Activated CD4-positive, CD25-positive, alpha-beta regulatory T cell treated with anti-CD3 and anti-CD28 coated beads, Interleukin-2, amount 50 U/mL, for 72 hours (primary cell): Measurements from ENCODE around the gene ANAPC1.
"Not testable (repeated sequence)": the region's sequence is repeated elsewhere in the genome, so short reads cannot be mapped to it uniquely, and the experiment has no call there.

ENCODE experiments used
- DNase-seq: peaks from one replicate; pipeline ENCODE4 v3.0.0; 2021

Gene ANAPC1

DNA sequence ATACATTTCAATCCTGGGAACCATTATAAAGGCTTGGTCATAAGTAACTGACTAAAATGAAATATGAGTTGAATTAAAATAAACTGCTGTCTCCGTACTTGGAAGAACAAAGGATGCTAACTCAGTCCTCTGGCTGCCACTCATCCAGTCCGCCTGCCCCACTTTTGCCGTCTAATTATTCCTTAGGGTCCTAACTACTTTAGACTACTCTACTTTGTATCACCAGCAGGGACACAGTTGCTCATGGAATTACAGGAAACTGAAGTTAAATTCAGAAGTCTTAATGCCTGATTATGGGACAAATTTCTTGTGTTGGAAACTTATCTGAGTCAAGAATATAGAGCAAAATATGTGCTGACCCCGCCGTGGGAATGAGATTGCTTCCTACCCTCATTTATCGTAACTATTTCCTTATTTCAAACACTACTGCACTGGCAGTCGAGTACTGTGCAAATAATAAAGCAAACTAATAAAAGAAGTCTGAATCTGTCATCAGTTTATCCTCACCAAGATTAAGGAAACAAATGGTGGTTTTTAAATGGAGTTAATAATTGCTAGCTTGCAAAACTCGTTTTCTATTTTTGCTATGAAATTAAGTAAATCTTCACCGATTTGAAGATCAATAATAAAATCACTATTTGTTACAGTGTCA lies 102.4 kb downstream of the ANAPC1 start:
- DNase-seq, result not testable (repeated sequence)

DNA sequence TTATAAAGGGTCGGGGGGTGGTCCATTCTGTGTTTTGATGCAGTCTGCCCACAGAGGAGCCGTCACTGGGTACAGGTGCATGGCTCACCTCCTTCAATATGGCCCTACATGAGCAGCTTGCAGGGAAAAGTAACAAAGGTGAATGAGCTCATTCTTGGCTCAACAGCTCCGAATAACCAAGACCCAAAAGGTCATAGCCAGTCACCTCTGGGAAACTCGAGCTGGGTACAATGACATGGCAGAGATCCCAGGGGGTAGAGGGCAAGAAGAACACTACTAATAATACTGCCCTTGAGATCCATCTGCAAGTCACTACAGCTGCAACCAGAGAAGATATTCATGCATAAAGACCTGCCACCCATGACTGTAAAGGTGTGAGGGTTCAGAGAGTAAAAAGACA lies 106.8 kb downstream of the ANAPC1 start:
- DNase-seq, result not testable (repeated sequence)

DNA sequence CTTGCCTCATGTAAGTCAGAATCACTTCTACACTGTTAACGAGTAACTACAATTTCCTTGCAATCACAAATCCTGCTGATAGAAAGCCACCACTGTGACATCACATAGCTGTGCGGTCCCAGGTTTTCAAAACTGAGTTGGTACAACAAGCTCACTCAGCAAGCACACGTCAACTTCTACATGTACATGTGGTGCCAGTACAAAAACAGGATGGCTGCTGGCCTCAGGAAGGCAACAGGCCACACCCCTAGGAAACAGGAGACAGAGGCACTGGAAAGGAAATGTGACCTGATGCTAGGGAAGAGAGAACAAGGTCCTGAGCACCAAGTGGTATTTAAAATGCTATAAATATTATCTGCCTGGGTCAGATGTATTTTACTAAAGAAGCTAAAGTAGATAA lies 107.7 kb downstream of the ANAPC1 start:
- not testable (repeated sequence) for DNase-seq

DNA sequence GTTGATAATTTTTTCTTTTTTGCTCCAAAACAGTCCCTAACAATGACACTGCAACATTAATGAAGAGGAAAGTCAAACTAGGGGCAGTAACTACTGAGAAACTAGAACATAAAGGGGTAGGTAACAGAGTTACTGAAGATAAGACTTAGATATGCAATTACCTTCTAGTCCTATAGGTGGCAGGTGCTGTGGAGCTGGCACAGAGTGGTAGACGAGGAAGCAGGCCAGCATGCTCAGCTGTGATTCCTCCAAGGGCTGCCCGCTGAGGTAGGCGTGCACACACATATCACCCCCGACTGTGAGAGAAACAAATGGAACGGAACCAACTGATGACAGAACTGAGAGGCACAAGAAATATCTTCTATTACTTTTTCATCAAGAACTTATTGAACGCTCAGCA lies 111.8 kb downstream of the ANAPC1 start:
- not testable (repeated sequence) for DNase-seq

DNA sequence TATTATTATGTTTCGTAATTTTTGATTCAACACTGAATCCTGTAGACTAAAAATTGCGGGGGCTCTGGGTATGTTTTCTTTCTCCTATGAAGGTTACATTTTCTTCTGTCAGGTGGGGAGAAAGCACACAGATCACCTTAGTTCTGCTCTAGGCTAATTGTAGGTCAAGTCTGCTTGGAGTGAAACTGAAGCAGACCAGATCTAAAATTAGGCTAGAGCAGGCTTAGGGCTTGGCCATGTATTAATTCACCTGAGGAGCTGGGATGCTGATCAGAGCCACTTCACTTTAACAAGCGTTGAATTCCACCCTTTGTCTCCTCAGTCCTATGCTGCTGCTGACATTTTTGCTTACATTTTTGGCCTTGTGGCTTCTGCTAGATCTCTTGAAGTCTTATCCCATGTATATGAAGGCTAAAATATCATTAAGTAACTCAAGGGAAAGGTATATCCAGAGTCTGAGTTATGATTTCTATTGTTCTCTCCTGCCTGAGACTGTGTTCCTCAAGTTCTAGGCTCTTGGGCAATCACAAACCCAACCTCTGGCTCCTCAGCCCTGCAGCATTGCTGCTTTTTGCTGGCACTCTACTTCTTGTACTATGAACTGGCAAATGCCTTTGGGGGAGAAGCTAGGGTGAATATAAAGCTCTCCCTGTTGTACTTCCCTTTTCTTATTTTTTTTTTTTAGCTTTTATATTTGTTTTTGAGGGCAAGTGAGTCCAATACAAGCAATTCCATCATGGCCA lies 112.9 kb downstream of the ANAPC1 start:
- DNase-seq, result not testable (repeated sequence)

DNA sequence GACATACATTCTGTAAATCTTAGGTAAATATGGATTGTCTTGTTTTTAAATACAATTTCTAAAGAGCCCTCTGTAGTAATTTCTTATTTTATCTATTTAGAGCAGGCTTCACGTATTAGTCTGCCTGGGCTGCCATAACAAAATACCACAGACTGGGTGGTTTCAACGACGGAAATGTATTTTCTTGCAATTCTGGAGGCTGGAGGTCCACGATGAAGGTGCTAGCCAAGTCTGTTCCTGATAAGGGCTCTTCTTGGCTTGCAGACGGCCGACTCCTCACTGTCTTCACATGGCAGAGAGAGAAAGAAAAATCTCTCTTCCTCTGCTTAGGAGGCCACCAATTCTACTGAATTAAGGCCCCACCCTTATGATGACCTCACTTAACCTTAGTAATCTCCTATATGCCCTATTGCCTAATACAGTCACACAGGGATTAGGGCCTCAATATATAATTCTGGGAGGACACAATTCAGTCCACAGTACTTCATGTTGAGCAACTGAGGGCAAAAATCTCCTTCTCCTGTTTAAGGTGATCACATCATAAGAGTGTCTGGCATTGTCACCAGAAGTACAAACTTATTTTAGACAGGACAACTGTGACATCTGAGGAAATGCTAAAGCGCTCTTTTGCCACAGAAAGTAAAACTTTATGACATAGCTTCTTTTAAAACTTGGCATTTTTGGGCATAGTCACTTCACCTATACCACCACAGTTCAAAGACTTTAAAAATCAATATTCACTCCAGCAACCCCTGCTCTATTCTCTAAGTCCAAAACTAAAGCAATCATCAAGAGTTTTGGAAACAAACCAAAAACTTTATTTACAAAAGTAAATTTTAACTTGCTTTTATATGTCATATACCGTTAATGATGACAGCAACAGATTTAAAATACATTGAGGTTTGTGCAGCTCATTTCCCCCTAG lies 115.5 kb downstream of the ANAPC1 start:
- not testable (repeated sequence) for DNase-seq

DNA sequence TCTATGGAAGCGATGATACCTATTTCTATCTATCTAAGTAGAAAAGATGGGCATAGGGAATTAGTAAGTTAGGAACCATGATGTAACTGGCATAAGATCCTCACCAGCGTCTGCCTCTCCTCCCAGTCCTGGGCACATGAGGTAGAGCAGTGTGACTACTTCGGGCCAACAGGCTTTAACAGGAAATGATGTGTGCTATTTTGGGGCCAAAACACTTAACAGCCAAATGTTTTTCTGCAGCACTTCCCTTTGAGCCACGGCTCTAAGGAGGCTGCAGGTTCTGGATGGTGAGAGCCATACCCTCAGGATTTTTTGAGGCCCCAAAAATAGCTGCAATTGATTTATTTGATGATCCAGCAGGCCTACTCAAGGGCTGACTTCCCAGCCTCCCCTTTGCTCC lies 116.9 kb downstream of the ANAPC1 start:
- DNase-seq, result not testable (repeated sequence)

DNA sequence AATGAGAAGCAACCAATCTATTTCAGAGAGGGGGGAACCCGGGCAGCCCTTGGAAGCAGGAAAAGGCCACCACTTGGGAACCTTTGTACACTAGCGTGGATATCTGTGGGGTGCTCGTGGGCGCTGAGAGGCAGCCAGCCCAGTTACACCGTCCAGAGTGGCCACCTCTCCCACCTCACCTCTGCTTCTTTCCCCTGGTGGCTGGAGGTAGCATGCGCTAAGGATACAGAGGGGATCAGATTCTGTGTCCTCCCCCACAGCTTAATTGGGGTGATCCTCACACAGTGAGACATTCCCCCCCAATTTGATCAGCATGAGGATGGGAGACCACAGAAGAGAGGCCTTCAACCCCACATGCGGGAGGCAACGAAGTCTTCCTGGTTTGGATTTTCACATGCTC lies 117.7 kb downstream of the ANAPC1 start:
- not testable (repeated sequence) for DNase-seq

DNA sequence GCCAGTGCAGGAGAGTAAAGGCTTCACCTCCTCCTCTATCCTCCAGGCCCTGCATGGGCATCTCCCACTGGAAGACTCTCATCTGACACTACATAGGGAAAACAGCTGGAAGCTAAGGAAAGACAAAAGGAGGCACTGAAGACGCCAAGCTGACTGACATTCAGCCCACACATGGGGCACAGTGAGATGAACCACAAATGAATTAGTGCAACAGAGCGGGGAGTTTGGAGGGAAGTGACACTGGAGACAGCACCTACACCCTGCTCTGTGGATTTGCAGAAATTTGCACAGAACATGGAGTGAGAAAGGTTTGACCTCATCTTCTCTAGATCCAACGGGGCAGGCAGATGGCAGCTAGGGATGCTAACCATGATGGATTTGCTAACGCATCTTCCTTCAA lies 119.8 kb downstream of the ANAPC1 start:
- not testable (repeated sequence) for DNase-seq

DNA sequence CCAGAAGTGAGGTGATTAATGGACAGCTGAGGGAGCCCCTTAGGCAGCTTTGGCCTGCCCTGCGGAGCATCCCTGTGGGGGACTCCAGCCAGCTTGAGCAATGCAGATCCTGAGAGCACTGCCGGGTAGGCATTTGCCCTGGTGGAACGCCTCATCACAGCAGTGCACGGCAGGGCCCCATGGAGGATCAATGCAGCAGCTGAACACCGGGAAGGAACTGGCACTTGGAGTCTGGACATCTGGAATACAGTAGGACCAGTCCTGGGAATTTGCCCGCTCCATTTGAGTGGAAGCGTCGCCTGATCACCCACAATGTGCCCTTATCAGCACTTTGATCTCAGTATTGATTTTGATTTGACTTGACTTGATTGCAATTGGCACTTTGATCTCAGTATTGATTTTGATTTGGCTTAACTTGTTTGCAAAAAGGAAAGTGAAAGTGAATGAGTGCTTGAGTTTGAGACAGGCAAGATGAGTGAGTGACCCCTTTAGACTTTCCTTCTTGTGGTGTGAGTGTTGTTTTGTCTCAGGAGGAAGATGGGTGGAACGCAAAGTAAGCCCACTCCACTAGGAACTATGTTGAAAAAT lies 123.2 kb downstream of the ANAPC1 start:
- not testable (repeated sequence) for DNase-seq

DNA sequence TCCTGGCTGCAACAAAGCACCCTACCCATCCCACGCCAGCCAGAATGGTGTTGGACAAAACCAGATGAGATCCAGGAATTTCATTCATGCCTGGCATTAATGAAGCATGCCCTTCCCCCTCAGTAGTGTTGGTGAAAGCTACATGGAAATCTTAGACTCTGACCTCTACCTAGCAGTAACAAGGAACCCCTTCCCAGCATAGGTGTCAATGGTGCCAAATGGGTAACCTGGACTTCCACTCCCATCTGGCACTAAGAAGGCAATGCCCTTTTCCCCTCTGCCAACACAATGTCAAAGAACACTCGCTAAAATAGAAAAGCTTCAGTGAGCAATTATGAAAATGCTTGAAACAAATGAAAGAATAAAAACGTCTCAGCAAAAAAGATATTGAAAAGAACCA lies 131.5 kb downstream of the ANAPC1 start:
- not testable (repeated sequence) for DNase-seq

DNA sequence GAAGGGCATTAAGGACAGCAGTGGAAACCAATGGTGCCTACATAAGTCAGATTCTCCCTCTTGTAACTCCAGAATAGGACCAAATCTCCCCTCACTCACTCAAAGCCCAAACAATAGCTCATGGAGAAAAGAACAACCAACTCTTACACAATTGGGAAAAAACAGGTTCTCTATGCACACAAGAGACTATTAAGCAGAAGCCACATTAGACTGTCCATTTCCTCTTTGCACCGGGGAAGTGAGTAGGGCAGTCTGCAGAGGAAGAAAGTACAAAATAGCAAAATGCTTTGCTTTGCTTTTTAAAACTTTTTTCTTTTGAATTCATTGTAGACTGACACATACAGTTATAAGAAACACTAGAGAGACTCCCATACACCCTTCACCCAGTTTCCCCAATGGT lies 133.4 kb downstream of the ANAPC1 start:
- not testable (repeated sequence) for DNase-seq

DNA sequence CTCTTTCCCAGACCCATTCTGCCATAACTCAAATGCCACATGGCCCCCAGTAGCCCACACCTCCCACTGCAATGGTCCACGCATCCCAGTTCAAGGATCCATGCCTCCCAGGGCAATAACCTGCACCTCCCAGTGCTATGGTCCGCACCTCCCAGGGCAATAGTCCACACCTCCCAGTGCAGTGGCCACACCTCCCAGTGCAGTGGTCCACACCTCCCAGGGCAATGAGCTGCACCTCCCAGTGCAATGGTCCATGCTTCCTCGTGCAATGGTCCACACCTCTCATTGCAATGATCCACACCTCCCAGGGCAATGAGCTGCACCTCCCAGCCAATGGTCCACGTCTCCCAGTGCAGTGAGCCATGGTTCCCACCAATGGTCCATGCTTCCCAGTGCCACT lies 135.6 kb downstream of the ANAPC1 start:
- DNase-seq, result not testable (repeated sequence)

DNA sequence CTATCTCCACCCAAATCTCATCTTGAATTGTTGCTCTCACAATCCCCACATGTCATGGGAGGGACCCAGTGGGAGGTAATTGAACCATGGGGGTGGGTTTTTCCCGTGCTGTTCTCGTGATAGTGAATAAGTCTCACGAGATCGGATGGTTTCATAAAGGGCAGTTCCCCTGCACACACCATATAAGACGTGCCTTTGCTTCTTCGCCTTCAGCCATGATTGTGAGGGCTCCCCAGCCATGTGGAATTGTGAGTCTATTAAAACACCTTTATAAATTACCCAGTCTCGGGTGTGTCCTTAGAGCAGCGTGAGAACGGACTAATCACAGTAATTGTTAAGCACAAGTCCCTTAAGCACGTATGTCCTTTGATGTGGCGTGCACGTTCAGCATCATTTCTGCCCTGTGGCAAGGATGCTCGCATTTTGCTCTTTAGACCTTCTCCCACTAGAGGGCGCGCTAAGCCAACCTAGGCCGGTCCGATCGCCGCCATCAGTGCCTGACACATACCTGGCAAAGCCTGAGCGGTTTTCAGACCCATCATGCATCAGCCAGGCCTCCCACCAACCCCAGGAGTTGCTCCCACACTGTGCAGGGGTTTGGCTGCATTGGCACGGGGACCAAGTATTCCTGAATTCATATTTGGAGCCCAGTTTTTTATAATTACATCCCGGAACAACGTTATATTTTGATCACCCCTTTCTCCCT lies 136.4 kb downstream of the ANAPC1 start:
- DNase-seq, result peak; percentile 76

DNA sequence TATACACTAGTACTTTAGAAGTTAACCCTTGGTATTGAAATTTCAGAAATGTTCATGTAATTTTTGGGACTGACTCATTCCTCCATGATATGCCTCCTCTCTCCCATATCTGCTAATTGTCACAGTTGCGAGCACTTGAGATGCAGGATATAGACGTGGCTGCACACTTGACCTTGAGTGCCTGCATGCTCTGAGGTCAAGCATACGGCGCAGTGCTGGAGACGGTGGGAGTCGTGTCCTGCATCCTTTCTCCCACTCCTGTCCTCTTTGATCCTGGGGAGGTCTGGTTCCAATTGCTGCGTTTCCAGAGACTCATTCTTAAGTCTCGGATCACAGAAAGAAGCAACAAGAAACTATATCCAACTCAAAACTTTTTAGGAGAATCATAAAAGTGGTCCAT lies 139.2 kb downstream of the ANAPC1 start:
- not testable (repeated sequence) for DNase-seq

DNA sequence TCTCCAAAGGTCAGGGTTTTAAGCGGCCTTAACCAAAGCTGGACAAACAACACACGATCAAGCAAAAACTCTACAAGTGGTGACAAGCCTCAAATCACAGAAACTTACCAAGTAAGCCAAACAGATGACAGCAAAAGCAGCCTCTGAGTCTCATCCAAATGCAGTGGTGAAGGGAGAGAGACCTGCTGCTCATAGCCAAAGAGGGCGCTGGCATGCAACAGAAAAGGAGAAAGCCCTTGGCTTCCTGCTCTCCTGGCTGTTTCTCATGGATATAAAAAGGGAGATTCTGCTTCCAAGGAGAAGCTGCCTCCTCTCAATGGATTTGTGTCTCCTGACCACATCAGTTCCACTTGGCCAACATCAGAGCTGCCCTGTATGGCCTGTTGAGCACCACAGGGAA lies 142.5 kb downstream of the ANAPC1 start:
- DNase-seq, result not testable (repeated sequence)

DNA sequence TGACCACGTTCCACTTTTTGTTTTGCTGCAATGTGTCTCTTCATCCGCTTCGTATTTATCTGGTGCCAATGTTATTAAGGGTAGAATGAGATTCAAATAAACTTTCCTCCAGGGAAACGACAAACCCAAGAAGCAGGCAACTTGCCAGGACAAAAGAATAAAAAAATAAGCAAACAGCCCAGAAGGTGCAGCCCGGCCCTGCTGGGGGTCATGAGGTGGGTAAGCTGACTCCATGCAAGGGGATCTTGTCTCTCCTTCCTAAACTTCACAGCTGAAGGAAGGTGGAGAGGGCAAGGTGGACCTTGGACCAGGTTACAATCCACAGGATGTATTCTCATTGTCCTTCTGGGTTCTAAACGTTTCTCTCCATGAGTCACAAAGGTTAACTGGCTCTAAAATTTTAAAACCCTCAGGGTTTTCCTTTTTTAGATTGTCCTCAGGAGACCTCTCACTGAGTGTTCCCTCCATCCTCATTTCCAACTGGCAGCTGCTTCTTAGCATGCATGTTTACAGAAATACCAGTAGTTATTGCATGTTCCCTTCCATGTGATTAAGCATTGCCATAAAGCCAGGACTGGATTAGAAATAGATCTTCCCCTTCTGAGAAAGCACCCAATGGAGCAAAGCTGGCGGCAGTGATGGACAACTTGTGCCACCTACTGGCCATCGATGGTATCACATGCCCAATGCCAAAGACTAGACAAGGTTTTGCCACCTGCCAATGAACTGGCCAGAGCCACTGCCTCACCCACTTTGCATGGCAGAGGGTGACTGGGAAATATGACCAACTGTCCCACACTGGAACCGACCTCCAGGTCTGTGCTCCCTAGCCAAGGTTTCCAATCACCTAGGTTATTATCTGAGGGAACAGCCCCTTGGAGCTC lies 147.9 kb downstream of the ANAPC1 start:
- not testable (repeated sequence) for DNase-seq

DNA sequence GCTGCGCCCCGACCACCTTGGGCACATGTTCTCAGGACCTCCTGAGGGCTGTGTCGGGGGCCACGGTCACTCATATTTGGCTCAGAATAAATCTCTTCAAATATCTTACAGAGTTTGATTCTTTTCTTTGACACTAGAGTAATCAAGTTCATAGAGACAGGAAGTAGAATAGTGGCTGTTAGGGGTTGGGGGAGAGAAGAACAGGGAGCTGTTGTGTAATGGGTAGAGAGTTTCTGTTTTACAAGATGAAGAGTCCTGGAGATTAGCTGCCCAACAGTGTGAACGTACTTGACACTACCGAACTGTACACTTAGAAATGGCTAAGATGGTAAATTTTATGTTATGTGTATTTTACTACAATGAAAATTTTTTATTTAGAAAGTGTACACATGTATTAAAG lies 148.6 kb downstream of the ANAPC1 start:
- DNase-seq, result not testable (repeated sequence)

DNA sequence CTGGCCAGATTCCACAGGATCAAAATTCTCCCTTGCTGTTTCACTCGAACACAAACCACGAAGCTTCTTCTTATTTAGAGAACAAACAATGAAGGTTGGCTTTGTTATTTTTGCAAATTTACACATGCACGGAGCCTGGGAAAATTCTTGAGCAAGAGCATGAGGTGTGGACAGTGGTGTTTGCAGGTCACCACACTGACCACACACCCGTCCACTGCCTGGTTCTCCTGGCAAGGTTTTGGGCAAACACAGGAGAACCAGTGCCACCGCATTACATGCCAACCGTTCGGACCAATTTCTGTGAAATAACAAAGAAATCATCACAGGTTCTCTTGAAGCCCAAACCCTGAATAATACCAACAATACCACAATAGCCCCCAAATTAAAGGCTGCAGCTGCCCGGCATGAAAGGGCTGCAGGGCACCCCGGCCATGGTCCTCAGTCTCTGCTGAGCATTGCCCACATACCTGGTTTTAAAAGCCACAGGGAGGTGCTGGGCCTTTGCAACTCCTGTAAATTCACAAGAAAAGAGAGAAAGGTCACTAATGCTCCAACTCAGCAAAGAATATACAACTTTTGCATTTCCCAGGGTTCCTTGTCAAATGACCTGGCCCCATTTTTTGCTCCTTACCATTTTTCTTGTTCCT lies 154.1 kb downstream of the ANAPC1 start:
- DNase-seq, result not testable (repeated sequence)

DNA sequence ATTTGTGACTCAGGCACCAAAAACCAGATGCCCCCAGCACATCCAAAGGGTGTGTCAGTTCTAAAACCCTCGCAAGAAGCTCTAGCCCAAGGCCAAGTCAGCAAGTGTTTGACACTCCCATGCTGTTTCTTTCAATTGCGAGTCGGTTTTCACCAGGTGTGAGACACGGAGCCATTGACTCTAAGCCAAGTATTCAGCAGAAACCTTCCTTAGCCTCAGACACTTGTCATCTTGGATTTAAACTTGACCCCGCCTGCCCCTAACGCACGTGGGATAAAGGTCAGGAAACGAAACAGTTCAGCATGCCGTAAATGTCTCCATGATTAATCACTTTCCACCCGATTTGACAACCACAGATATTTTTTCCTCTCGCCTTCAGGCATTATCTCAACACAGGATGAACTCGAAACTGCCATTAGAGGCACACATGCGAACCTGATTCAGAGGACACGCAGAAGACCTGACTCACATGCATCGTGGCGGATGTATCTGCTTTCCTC lies 156.3 kb downstream of the ANAPC1 start:
- DNase-seq, result not testable (repeated sequence)
